Measurements from ENCODE around the gene CREB1.
"Not testable (repeated sequence)": the region's sequence is repeated elsewhere in the genome, so short reads cannot be mapped to it uniquely, and the experiment has no call there.

The CREB1 gene

GRCh38 chr2:207617011-207617671 is 87.4 kb downstream of the CREB1 start:
- DNase-seq (ENCODE audit: low read depth in 2 of 2) = no peak

GRCh38 chr2:207619764-207620203 is 90.0 kb downstream of the CREB1 start:
- DNase-seq (ENCODE audit: low read depth in 2 of 2) = no peak

GRCh38 chr2:207621501-207622039 is 91.8 kb downstream of the CREB1 start:
- DNase-seq (ENCODE audit: low read depth in 2 of 2) = no peak

GRCh38 chr2:207624185-207625013 is 94.6 kb downstream of the CREB1 start:
- DNase-seq (ENCODE audit: low read depth in 2 of 2) = peak; percentile 29 to 40

GRCh38 chr2:207625014-207625907 is 95.5 kb downstream of the CREB1 start, which contains the start of gene METTL21A:
Gene METTL21A, minus strand, starts transcription at chr2:207625394. Its CDS starts 1,019 bp downstream, at chr2:207624375.
- DNase-seq (ENCODE audit: low read depth in 2 of 2) = peak; percentile 85 to 89

- no peak for DNase-seq (ENCODE audit: low read depth in 2 of 2)
These were observed 99.8 kb downstream of the CREB1 start for GRCh38 chr2:207629553-207629952.

- no peak for DNase-seq (ENCODE audit: low read depth in 2 of 2)
These were observed 100.7 kb downstream of the CREB1 start for GRCh38 chr2:207630491-207630890.

- no peak for DNase-seq (ENCODE audit: low read depth in 2 of 2)
These were observed 103.1 kb downstream of the CREB1 start for GRCh38 chr2:207632575-207633493.

- no peak for DNase-seq (ENCODE audit: low read depth in 2 of 2)
These were observed 103.9 kb downstream of the CREB1 start for GRCh38 chr2:207633686-207634085.

GRCh38 chr2:207635468-207636200 is 105.9 kb downstream of the CREB1 start:
- no peak for DNase-seq (ENCODE audit: low read depth in 2 of 2)

GRCh38 chr2:207639288-207639687 is 109.5 kb downstream of the CREB1 start:
- DNase-seq (ENCODE audit: low read depth in 2 of 2) = not testable (repeated sequence)

- DNase-seq (ENCODE audit: low read depth in 2 of 2) = no peak
These were observed 110.4 kb downstream of the CREB1 start for GRCh38 chr2:207640160-207640559.

- no peak for DNase-seq (ENCODE audit: low read depth in 2 of 2)
These were observed 110.9 kb downstream of the CREB1 start for GRCh38 chr2:207640661-207641060.

- no peak for DNase-seq (ENCODE audit: low read depth in 2 of 2)
These were observed 114.1 kb downstream of the CREB1 start for GRCh38 chr2:207643892-207644291.

GRCh38 chr2:207646582-207646981 is 116.8 kb downstream of the CREB1 start:
- DNase-seq (ENCODE audit: low read depth in 2 of 2) = not testable (repeated sequence)

Measured in stimulated activated CD8-positive, alpha-beta memory T cell treated with anti-CD3 and anti-CD28 coated beads, Interleukin-7, amount 100 ng/mL, for 1 hour (primary cell).